Stimulated activated CD8-positive, alpha-beta memory T cell treated with anti-CD3 and anti-CD28 coated beads, Interleukin-15, amount 100 ng/mL, for 4 hours (primary cell): Measurements from ENCODE around the gene JAK3.

Experiments
- DNase-seq, 2 donors: peaks; one replicate each; pipeline ENCODE4 v3.0.0-alpha.2; 2020; ENCODE audit warnings: low read depth in 2 of 2

Gene JAK3

DNA sequence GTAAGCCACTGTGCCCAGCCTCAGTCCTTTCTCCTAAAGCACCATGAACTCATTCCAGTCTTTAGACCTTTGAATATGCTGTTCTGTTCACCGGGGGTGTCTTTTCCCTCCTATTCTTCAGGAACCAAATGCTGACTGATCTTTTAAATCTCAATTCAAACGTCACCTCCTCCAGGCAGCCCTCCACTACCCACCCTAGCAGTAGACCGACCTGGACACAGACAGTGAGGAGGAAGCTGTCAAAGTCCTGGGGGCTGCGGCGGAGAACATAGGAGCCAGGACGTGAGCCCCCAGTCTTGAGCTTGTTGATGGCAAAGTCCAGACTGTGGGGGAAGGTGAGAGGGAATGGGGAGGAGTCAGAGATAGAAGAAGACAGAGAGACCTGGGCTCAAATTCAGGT is 7.8 kb downstream of the JAK3 start:
- no peak for DNase-seq

DNA sequence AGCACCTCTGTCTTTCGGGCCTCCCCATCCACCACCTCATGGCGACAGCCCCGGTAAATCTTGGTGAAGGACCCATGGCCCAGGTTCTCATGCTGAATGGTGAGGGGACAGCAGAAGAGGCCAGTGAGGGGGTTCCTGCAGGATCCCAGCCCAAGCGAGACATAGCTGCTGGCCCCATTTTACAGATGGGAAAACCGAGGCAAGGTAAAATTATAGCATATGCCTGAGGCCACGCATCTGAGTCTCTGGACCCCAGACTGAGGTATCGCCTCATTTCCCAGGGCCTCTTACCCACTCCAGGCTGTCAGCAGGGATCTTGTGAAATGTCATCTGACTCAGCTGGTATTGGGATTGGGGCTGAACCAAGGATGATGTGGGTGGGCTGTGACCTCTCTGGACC is 9.8 kb downstream of the JAK3 start:
- DNase-seq, result no peak

DNA sequence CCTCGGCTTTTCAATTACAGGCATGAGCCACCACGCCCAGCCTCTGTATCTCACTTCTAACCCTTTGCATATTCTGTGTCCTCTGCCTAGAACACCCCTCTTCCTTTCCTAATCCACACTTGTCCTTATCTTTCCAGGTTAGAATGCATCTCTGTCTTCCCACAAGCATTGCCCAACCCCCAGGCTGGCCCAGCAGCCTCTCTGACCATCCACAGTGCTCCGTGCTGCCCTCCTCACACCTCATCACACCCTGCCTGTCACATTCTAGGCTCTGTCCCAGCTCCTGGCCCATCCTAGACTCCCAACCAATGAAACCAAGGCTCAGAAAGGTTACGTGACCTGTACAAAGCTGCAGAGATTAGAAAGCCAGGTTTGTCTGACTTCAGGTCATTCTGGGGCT is 11.3 kb downstream of the JAK3 start:
- no peak for DNase-seq

DNA sequence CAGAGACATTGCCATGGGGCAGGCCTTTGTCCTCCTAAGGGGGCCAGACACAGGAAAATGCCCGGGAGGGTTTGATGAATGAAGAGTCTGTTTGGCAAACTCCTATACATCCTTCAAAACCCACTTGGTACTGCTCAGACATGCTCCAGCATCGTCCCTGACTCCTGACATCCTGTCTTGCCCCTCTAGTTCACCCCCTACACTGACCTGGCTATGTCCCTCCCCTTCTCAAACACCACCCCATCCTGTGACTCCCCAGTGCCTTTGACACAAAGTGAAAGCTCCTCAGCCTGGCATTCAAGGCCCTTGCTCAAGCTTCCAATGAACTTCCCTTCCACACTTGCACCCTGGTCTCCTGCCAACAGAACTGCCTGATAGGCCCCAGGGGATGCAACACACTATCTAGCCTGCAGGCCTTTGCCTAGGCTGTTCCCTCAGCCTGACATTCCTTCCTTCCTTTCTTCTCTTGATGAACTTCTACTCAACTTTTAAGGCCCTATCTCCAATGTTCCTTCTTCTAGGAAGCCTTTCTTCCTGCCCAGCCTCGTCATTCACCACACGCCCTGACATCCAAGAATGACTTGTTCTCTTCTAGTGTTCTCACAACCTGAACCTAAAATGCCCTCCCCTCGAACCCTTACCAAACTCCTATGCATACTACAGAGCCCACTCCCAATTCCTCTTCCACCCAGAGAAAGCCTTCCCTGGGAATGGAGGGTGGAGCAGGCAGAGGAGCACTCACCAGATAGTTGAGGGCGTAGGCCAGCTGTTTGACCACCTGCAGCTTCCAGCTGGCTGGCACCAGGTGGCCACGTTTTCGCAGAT is 12.4 kb downstream of the JAK3 start:
- DNase-seq, result no peak

DNA sequence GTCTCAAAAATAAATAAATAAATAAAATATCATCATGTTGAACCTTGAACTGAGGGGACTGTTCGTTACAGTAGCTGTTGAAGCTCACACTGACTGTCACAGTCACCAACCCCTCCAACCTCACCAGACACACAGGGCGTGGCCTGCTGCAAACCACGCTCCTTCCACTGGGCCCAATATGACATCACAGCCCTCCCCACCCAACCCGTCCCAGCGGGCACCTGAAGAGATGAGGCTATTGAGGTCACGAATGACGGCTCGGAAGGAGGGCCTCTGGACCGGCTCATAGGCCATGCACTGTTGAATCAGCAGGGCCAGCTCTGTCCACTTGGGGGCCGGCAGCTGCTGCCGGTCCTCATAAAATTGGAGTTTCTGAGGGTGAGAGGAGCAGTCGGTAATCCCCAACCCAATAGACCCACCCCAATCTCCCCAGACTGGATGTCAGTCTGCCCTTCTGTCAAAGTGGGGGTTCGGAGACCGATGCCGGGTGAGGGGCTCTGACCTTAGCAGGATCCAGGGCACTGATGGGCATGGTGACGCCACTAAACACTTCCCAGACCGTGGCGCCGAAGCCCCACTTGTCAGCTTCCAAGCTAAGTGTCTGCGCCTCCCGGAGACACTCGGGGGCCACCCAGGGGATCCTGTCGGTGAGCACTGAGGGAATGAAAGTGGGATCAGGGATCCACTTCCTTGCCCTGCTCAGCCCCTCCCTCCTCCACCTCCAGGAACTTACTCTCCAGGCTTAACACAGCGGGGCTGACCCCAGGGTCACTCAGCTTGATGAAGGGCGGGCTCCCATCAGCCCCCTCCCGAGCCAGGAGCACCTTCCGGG is 13.2 kb downstream of the JAK3 start:
- no peak for DNase-seq

DNA sequence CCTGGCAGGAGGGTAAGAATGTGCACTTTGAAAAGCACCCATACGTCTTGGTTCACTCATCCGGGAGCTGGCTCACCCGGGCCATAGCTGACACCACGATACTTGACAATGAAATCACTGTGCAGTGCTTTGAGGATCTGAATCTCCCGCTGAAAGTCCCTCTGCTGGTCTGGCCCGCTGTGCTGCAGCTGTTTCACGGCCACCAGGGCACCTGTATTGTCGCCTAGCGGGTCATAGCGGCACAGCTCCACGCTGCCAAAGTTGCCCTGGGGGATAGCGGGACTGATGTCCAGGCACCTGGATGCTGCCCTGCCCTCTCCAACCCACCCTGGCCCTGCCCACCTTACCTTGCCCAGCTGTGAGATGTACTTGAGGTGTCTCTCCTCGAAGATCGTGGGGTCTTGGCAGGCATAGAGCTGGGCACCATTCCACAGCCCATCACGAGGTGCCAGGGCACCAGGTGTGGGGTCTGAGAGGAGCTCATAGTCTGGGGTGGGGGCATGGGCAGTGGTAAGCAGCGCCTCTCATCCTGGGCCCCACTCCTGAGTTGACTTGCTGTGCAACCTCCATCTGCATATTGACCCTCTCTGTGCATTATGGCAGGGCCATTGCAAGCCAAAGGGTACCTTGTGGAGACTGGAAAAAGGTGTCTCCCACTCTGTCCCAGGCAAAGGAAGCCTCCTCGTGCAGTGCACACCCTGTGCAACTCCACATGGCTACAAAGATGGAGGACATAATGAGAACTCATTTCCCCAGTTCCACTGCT is 15.2 kb downstream of the JAK3 start:
- no peak for DNase-seq

DNA sequence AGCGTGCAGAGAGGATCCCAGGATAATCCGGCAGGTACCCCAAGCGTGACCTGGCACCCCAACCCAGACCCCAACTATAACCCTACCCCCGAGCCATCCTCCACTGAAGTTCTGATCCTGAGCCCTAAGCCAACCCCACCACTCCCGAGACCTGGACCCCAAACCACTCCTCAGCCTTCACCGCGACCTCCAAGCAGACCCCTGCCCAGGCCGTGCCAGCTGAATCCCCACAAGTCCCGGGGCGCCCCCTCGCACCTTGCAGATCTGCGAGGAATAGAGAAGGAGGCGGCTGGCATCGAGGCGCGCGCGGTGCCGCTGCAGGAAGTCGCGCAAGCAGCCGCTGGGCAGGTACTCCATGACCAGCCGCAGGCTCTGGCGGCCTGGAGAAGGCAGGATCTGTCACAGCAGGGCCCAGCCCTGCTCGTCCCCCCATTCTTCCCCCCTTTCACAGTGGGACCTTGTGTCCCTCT is 16.3 kb downstream of the JAK3 start:
- no peak for DNase-seq

DNA sequence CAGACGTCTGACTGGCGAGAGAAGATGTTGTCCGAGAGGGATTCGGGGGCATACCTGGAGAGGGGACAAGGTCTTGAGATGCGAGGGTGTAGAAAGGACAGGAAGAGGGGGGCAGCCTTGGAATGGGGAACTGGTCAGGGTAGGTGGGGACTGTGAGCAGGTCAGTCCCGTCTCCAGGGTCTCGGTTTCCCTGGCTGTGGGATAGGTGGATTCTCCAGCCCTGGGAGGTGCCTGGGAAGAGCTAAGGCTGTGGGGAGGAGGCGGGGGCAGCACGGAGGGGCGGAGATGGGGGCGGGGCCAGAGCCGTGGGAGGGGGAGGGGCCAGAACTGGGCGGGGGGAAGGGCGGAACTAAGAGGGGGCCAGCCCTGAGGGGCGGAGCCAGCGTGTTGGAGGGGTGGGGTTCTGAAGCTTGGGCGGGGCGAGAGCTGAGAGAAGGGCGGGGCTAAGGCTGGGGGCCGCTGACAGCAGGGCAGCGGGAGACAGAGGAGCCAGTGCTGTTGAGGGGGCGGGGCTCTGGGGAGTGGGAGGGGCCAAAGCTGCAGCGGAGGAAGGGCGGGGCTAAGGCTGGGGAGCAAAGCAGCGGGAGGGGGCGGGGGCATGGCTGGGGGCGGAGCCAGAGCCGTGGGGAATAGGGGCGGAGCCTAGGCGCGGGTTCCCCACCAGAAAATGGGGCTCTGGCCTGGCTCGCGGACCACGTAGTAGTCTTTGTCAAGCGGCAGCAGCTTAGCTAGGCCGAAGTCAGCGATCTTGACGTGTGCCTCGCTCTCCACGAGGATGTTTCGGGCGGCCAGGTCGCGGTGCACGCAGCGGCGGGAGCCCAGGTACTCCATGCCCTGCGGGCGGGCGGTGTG is 17.0 kb downstream of the JAK3 start:
- no peak for DNase-seq

DNA sequence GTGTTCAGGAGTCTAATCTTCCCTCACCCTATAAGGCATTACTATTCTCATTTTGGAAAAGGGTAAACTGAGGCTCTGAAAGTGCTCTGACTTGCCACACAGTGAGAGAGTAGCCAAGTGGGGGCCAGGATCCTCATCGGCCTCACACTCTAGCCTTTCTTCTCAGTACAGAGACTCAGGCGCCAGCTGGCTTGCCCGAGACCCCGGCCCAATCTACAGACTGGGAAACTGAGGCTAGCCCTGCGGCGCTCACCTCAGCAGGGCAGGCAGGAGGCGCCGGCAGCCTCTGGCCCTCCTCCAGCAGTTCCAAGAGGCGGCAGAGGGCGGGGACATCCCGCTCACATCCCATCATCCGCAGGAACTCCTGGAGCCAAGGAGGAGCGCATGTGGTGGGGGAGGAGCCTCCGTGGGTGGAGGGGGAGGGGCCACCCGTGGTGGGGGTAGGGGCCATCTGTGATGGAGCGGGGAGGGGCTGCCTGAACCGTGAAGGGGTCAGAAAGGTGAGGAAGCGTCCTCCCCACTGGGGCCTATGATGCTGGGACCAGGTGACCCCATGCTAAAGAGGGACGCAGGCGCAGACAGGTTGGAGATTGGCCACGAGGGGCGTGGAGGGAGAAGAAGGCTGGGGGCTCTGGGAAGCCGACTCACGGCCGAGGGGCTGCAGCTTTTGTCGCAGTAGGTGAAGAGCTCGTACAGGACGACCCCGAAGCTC is 17.8 kb downstream of the JAK3 start:
- DNase-seq, result no peak

DNA sequence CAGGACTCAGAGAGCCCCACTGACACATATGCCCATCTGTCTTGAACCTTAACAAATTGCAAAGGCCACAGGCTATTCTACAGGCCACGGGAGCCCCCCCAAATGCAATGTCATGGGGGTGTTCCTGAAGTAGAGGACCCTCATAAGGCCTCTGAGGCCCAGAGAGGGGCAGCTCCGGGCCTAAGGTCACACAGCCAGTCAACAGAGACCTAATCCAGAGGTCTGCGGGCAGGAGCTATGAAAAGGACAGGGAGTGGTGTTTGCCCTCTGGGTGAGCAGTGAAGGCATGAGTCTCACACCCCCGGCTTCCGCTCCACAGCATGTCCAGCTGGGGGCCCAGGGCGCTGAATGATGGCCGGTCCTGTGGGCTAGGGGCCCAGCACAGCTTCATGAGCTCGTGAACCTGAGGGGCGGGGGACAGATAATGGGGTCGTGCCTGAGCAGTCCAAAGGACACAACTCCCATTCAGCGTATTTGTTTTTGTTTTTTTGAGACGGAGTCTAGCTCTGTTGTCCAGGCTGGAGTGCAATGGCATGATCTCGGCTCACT is 21.2 kb downstream of the JAK3 start:
- no peak for DNase-seq

DNA sequence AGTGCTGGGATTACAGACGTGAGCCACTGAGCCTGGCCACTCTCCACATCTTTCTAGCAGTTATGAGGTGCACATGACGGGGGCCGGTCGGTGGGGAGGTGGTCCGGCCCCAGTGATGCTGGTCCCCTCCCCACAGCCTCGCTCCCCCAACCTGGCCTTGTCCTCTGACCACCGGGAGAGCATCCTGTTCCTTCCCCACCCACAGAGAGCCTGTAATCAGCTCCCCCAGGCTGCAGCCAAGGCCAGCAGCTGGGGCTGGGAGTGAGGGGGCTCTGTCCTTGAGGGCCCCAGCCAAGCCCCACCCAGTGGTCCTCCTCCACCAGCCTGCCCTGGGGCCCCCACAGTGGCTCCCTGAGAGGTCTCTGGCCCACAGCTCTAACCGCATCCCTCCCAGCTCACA is 23.4 kb downstream of the JAK3 start:
- DNase-seq, result no peak

DNA sequence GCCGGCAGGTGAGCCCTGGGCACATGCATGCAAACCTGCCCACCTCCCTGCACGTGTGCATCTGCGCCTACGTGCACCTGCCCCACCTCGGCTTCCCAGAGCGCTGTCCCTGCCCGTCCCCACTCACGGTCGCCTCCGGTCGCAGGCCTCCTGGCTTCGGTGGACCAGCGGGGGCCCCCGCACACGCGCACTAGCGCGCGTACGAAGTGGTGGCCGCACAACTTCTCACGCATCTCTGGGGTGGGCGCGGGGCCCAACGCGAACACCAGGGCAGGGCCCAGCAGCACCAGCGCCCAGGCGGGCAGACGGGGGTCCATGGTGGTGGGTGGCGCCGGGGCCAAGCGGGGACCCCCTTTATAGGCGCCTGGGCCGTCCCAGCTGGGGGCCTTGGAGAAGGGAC is 26.6 kb downstream of the JAK3 start, which contains the start of gene INSL3:
Gene INSL3, minus strand, starts transcription at position 330 of the 400 bp plus-strand sequence. Its CDS starts 13 bp downstream, at position 317.
- no peak for DNase-seq

DNA sequence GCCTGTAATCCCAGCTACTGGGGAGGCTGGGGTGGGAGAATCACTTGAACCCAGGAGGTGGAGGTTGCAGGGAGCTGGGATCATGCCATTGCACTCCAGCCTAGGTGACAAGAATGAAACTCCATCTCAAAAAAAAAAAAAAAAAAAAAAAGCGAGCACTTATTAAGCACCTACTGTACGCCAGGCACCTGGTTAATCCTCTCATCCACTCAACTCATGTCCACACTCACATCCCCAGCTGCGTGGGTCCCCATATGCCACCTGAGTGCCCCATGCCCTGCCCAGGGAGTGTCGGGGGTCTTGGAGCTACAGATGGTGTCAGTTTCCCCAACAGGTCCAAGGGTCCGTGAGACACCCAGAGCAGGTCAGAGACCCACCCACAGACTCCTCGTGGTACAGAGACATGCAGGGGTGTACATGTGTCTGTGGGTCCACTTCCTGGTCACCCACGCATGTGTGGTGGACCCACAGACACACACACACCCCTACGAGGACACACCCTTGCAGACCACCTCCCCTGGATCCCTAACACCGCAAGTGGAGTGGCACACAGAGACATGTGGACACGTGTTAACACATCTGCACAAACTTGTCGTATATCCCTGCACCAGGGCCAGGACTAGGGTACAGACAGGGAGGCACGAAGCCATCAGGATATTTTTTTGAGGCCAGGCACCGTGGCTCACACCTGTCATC is 30.0 kb downstream of the JAK3 start:
- DNase-seq, result no peak

DNA sequence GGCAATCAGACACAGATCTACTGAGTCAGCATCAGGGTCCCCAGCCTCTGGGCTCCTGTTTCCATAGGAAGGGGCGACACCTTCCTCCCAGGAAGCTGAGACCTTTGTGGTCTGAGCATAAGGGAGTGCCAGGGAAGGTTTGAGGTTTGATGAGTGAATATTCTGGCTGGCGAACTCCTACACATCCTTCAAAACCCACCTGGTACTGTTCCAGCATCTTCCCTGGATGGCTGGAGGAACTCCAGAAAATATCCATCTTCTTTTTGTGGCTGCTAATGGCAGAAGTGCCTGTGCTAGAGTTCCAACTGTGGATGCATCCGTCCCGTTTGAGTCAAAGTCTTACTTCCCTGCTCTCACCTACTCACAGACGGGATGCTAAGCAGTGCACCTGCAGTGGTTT is 35.7 kb downstream of the JAK3 start:
- DNase-seq, result no peak

DNA sequence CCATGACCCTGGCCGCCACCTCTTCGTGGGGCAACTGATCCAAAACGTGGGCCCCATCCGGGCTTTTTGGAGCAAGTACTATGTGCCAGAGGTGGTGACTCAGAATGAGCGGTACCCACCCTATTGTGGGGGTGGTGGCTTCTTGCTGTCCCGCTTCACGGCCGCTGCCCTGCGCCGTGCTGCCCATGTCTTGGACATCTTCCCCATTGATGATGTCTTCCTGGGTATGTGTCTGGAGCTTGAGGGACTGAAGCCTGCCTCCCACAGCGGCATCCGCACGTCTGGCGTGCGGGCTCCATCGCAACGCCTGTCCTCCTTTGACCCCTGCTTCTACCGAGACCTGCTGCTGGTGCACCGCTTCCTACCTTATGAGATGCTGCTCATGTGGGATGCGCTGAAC is 36.1 kb downstream of the JAK3 start:
- DNase-seq, result no peak

DNA sequence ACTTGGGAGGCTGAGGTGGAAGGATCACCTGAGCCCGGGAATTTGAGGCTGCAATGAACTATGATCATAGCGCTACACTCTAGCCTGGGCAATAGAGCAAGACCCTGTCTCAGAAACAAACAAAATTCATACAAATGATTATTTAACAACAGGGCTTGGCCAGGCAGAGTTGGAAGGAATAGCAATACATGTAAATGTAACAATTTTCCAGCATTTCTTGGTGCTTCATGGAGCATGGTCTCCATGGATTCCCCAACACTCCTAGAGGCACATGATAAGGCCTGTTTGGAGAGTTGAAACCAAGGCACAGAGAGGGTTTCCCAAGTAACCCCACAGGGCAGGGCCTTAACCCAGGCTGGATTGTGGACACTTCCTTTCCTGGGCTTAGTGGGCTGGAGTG is 36.7 kb downstream of the JAK3 start:
- no peak for DNase-seq

DNA sequence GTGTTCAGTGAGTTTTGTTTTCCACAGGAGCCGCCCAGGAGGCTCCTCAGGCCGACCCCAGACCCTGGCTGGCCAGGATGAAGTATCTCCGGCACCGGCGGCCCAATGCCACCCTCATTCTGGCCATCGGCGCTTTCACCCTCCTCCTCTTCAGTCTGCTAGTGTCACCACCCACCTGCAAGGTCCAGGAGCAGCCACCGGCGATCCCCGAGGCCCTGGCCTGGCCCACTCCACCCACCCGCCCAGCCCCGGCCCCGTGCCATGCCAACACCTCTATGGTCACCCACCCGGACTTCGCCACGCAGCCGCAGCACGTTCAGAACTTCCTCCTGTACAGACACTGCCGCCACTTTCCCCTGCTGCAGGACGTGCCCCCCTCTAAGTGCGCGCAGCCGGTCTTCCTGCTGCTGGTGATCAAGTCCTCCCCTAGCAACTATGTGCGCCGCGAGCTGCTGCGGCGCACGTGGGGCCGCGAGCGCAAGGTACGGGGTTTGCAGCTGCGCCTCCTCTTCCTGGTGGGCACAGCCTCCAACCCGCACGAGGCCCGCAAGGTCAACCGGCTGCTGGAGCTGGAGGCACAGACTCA is 40.0 kb downstream of the JAK3 start:
- no peak for DNase-seq

DNA sequence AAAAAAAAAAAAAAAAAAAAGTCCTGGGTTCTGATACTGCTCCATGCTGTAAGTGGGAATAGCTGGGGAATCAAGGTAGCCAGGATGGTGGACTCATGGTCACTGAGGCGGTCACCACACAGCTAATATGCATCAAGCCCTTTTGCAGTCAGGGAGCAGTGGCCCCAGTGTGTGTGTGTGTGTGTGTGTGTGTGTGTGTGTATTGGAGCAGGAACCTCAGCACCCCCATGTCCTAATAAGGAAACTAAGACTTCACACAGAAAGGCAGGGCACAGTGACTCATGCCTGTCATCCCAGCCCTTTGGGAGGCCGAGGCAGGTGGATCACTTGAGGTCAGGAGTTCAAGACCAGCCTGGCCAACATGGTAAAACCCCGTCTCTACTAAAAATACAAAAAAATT is 40.8 kb downstream of the JAK3 start:
- no peak for DNase-seq

DNA sequence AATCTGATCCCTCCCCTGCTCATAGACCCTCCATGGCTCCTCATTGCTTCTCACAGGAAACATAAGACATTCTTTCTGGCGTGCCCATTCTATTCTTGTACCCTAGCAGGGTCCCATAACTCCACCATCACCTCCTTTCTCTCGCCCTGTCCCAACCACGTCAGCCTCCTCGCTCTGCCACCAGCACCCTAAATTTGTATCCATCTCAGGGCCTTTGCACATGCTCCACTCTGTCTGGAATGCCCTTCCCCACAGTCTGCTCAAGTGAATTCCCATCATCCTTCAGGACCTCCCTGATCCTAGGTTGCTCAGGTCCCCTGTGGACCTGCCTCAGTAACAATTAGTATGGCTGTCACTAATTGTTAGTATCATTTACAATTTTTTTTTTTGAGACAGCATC is 42.4 kb downstream of the JAK3 start:
- no peak for DNase-seq
